CD4-positive, alpha-beta T cell treated with Interleukin-15 for 4 hours (primary cell): ENCODE results near the gene CRACR2B.

Experiments
- DNase-seq: peaks from one replicate; pipeline ENCODE4 v3.0.0-alpha.2; 2020; ENCODE audit warnings: low spot score

The CRACR2B gene

GRCh38 chr11:827146-827896, 398 bp upstream of the CRACR2B start:
- DNase-seq, result no peak

- no peak for DNase-seq
These were observed 922 bp downstream of the CRACR2B start for GRCh38 chr11:828506-829175.

GRCh38 chr11:829176-829846, 1.6 kb downstream of the CRACR2B start:
- DNase-seq, result no peak

- no peak for DNase-seq
These were observed 2.2 kb downstream of the CRACR2B start for GRCh38 chr11:829847-830294.

- DNase-seq, result peak; percentile 56
These were observed 2.8 kb downstream of the CRACR2B start for GRCh38 chr11:830295-831117.

GRCh38 chr11:831118-831864, 3.6 kb downstream of the CRACR2B start:
- DNase-seq, result no peak

- DNase-seq, result no peak
These were observed 4.3 kb downstream of the CRACR2B start for GRCh38 chr11:831961-832528.

- DNase-seq, result no peak
These were observed 4.9 kb downstream of the CRACR2B start, which contains the start of gene CD151 for GRCh38 chr11:832529-833113. Gene CD151, plus strand, starts transcription at chr11:832952. Its CDS starts 3,118 bp downstream, at chr11:836070.

- no peak for DNase-seq
These were observed 5.5 kb downstream of the CRACR2B start for GRCh38 chr11:833114-833791.

GRCh38 chr11:833849-834311, 6.2 kb downstream of the CRACR2B start:
- DNase-seq, result no peak

GRCh38 chr11:834371-835316, 6.9 kb downstream of the CRACR2B start:
- DNase-seq, result no peak

- DNase-seq, result no peak
These were observed 8.6 kb downstream of the CRACR2B start for GRCh38 chr11:836274-836673.

- DNase-seq, result no peak
These were observed 9.0 kb downstream of the CRACR2B start for GRCh38 chr11:836700-837099.

- no peak for DNase-seq
These were observed 9.7 kb downstream of the CRACR2B start for GRCh38 chr11:837189-837989.

GRCh38 chr11:837990-838307, 10.2 kb downstream of the CRACR2B start:
- DNase-seq, result no peak

GRCh38 chr11:838441-839279, 10.9 kb downstream of the CRACR2B start:
- DNase-seq, result no peak

GRCh38 chr11:839280-839623, 11.5 kb downstream of the CRACR2B start:
- no peak for DNase-seq
